ENCODE data around the gene NTMT1. TPM values are rescaled to one million over a fixed set of nuclear protein-coding genes. Genes with fewer than 3 reads are reported as not detected.
A peak's percentile ranks its signal among the peaks of the same experiment; 100 is the strongest.
"Not testable (repeated sequence)": the region's sequence is repeated elsewhere in the genome, so short reads cannot be mapped to it uniquely, and the experiment has no call there.

NTMT1 gene, protein sequence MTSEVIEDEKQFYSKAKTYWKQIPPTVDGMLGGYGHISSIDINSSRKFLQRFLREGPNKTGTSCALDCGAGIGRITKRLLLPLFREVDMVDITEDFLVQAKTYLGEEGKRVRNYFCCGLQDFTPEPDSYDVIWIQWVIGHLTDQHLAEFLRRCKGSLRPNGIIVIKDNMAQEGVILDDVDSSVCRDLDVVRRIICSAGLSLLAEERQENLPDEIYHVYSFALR
- 77.0 and 79.5 TPM in 2 replicates for total RNA-seq (2014; rRNA removed; shearing (Covaris generic))

- peak; percentile 79 for DNase-seq (ENCODE audit: low read depth)
Measured at GRCh38 chr9:129626079-129626624, at the start of gene NTMT1. TSS of gene NTMT1 (plus strand) at chr9:129626163. CDS start at chr9:129632704, 6,541 bp downstream.

DNA sequence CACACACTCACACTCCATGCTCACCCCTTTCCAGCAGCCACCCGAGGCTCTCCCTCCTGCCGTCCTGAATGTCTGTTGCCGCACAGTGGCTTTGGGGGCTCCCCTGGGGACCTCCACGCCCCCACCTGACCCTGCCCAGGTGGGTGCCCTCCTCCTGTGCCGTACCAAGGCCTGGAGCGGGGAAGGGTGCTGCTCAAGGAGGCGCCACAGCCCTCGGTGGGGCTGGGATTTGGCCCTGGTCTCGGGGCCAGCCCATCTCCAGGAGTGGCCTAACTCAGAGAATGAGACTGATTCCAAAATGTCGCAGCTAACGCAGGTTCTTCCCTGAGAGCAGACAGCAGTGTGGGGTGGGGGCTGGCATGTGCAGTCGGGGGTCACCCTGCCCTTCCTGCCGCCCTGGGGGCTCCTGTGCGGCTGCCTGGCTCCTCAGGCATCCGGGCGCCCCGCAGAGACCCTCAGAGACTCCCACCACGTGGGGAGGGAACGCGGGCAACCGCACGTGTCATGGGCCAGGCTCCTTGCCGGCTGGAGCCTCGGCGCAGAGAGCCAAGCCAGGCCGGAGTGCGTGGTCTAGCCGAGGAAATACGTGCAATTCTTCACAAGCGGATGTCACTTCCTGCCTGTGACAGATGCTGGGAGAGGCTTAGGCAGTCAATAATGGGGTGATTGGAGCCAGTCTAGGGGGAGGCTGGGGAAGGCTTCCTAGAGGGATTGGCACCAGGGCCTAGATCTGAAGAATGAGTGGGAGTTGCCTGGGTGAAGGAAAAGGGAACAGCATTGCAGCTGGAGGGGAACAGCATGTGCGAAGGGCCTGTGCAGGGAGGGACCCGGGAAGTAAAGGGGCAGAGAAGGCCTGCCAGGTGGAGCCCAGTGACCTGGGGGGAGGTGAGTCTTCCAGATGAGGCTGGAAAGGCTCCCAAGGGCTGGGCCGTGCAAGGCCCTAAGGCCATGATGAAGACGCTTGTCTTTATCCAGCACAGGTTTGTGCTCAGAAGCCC is 49.1 kb upstream of the NTMT1 start:
- DNase-seq (ENCODE audit: low read depth), result peak; percentile 68

DNA sequence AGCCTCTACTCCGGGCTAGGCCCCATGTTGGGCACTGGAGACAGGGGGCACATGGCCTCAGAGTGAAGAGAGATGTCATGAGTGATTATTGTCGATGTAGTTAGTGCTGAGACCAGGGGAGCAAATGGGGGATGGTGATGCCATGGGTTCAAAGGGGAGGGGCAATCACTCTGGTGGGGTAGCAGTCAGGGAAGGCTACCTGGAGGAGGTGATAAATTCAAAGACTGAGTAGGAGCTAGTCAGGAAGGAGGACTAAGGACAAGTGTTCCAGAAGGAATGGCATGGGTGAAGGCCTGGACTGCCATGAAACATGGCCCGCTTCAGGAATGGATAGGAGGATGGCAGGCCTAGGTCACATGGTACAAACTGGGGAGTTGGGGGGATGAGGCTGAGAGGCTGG is 46.7 kb upstream of the NTMT1 start:
- no peak for DNase-seq (ENCODE audit: low read depth)

DNA sequence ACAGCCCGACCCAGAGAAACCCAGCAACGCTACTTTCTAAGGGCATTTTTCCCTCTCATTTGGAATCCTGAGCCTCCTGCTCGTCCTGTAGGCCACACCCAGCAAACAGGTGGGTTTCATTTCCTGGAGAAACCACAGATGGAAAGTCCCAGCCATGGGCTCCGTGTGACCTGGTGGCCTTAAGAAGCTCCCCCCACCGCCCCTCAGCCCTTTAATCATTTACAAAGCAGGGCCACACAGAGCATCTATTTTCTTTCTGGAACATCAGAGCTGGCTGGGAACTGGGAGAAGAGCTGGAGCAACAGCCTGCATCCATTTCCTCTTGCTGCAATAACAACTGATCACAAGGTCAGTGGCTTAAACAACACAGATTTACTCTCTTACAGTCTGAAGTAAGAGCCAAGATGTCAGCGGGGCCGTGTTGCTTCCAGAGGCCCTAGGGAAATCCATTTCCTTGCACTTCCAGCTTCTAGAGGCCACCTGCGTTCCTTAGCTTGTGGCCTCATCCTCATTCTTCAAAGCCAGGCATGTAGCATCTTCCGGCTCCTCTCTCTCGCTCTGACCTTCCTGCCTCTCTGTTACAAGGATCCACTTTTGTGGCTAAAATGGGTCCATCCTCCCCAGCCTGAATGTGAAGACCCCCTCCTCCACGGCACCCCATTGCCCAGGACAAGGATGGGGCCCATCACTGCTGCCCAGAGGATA is 45.6 kb upstream of the NTMT1 start:
- no peak for DNase-seq (ENCODE audit: low read depth)

DNA sequence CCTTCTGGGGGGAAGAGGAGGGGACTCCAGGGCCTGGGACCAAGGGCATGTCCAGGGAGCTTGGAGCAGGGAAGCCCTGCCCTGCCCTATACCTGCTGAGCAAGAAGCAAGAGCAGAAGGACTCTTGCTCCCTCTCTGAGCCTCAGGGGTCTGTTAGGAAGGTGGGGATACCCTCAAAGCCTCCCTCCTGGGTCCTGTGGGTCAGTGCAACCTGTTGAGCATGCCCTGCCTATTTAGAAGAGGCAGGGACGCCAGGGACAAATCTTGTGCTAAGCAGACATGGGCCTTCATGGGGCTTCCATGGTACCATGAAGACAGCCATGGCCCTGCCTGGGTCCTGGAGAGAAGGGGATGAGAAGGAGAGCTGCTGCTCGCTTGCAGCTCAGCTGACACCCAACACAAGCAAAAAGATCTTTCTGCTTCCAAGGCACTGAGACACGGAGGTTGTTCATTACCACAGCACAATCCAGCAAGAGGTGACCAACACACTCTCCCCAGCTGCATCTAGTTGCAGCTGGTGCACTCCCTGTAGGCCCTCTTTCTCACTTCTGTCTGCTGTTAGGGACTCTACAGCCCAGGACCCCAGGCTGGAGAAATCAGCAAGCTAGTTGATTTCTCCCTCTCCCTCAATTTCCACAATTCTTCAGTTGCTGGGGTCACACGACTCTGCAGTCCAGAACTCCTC is 44.3 kb upstream of the NTMT1 start:
- no peak for DNase-seq (ENCODE audit: low read depth)

DNA sequence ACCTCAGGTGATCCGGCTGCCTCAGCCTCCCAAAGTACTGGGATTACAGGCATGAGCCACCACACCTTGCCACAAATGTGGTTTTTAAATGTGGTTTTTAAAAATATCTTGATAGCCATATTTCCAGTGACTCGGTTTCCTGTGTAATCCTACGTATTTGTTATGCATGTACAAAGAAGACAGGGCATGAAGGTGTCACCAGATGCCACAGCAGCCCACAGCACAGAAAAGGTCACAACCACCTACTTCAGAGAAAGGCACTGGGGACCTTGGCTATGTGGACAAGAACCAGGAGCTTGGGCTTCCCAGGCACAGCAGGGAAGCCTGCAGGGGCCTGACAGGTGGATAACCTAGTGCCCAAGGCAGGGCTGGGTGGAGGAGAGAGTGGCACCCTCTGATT is 43.1 kb upstream of the NTMT1 start:
- DNase-seq (ENCODE audit: low read depth), result no peak

DNA sequence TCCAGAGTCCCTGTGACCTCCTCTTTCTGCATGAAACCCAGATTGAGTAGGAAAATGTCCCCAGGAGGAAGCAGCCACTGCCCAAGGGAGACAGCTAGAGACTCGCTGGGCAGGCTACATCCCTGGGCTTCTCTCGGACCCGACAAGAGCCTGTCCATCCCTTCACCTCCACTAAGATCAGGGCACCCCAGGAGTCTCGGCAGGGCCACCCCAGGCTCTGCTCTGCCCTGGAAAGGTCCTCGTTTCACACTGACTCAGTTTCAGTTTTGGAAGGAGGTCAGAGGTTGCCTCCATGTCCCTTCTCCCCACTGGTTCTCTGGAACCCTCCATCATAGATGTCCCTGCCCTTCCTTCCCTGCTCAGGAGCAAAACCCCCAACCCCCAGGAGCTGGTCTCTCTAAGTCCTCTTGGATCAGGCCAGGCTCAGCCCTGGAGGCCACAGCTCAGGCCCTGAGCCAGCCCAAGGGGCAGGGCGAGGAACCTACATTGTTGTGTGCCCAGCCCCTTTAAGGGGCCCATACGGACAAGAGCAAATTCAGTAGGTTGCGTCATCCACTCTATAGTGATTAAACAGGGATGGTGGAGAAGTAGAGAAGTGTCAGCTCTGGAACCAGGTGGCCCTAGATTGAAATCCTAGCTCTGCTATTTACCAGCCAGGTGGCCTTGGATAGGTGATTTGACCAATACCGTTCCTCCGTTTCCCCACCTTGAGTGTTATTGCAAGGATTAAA is 42.5 kb upstream of the NTMT1 start:
- DNase-seq (ENCODE audit: low read depth), result no peak

GRCh38 chr9:129584136-129584535 is 41.8 kb upstream of the NTMT1 start:
- peak; percentile 81 for DNase-seq (ENCODE audit: low read depth)

- DNase-seq (ENCODE audit: low read depth), result no peak
Measured at GRCh38 chr9:129585352-129585751, 40.6 kb upstream of the NTMT1 start.

GRCh38 chr9:129586245-129586644 is 39.7 kb upstream of the NTMT1 start:
- DNase-seq (ENCODE audit: low read depth), result no peak

DNA sequence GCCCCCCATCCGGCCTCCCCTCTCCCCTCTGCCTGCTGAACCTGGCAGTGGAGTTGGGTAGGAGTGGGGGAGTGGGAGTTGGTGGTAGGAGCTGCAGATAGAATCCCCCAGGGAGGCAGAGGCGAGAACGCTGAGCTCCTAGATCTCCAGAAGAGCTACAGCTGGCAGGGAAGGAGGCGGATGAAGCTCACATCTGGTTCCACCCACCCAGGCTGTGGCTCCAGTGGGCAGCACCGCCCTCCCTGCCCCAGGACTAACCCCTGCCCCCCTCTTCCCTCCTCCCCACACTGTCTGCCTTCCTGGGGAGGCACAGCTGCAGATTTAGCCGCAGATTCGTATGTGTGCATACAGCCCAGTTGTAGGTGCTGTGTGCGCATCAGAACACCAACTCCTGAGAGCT is 39.3 kb upstream of the NTMT1 start:
- DNase-seq (ENCODE audit: low read depth), result no peak

- no peak for DNase-seq (ENCODE audit: low read depth)
Measured at GRCh38 chr9:129587487-129588262, 38.3 kb upstream of the NTMT1 start.

DNA sequence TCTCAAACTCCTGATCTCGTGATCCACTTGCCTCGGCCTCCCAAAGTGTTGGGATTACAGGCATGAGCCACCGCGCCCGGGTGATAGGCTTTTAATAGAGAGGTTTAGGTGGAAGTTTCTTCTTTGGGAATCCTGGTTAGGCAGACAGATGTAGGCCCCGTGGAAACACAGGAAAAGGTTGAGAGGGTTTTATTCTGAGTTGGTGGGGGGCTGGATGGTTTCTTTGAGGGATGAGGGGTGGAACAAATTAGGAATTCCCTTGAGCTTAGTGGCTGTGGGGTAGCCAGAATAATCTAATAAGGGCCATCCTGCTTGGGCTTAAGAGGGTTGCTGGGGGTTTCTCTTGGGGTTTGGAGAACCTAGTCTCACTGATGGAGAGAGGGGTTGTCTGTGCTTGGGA is 35.5 kb upstream of the NTMT1 start:
- DNase-seq (ENCODE audit: low read depth), result no peak

DNA sequence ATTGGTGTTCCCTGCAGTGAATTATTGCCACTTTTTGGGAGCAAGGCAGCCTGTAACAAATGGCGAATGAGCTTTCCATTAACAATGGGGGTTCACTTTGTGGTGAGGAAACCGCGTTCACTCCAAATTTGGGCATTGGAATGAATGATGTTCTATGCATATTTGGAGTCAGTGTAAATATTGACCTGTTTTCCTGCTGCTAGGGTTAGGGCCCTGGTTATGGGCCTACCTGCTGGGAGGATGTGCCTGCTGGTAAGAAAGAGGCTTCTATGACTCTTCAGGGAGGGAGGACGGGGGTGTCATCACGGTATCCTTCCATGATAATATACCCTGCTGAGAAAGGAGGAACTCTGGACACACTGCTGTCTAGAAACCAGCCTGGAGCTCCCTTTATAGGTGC is 34.0 kb upstream of the NTMT1 start:
- no peak for DNase-seq (ENCODE audit: low read depth)

DNA sequence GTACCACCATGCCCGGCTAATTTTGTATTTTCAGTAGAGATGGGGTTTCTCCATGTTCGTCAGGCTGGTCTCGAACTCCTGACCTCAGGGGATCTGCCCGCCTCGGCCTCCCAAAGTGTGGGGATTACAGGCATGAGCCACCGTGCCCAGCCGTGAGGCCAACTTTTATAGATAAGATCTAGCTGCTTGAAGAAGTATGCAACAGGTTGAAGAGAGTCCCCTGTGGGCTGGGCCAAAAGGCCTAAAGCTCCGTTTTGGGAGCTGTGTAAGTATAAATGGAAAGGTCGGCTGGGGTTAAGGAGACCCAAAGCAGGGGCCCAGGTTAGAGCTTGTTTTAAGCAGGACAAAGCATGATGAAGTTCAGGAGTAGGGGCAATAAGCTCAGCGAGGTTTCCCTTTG is 33.2 kb upstream of the NTMT1 start:
- DNase-seq (ENCODE audit: low read depth), result not testable (repeated sequence)

- DNase-seq (ENCODE audit: low read depth), result no peak
Measured at GRCh38 chr9:129594632-129595031, 31.3 kb upstream of the NTMT1 start.

DNA sequence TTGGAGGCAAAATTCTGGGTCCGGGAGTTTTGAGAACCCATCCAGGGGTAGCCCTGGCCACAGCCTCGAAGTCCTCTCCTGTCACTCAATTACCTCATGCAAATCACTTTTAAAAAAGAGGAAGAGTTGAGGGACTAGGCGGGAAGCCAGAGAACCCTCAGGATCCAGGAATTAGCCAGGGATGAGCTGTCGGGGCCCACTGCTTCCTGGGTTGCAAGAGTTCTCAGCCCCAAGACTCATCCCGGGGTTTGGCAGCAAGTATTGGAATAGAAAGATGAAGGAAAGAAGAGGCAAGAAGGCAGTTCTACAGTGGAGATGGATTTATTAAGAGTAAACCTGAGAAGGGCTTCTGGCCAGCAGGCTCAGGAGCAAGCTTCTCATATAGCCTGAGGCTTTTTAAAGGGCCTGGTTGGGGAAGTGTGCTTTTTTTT is 30.6 kb upstream of the NTMT1 start:
- peak; percentile 75 for DNase-seq (ENCODE audit: low read depth)

DNA sequence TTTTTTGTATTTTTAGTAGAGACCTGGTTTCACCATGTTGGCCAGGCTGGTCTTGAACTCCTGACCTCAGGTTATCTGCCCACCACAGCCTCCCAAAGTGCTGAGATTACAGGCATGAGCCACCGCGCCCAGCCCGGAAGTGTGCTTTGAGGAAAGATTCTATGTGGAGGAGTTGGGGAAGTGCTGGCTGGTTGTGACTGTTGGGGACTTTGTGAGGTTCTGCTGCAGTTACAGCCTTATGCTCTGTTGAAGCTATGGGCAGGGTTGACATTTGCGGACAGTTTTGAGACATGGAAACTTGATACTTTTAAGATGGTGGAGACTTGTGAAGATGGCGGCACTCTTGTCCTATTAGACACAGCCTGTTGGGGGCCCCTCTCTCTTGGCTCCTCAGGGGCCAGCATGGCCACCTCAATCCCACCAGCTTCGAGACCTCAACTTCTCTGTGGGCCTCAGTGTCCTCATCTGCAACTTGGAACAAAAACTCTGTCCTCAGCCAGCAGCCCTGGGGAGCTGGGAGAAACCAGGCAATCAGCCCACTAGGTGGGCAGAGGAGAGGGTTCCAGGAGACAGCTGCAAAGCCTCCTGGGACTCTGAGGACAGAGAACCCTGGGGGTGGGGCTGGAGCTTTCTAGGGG is 29.9 kb upstream of the NTMT1 start:
- DNase-seq (ENCODE audit: low read depth), result no peak

DNA sequence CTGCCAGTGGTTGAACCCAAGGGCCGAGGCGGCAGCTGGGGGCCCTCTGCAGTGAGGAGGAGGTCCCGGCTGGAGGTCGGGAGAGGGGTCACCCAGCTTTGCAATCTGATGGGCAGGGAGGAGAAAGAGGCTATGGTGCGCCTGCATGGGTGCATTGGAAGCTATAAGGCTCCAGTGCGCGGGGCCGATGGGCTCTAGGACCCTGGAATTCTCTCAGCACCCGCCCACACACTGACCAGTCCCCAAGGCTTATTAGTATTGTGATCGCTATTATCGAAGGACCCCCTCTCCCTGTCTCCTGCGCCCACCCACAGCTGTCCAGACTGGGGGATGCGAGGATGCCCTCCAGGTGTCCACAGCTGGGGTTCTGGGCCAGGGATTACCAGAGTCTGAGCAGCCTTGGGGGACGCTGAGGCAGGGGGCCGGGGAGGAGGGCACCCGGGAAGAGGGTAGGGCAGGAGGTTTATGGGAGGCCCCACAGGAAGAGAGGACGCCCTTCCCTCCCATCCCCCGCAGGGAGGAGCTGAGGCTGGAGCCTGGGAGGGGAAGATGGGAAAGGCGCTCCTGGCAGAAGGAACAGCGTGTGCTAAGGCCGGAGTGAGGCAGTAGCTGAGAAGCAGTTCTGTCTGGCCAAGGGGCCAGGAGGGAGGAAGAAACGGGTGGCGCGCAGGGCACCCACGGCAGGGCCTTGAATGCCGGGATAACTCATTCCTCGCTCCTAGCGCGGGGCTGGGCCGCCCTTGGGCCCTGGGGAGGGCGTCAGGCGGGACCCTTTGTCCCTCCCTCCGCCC is 29.2 kb upstream of the NTMT1 start:
- no peak for DNase-seq (ENCODE audit: low read depth)
